Measurements from ENCODE around the gene HS6ST2.

Gene HS6ST2

DNA sequence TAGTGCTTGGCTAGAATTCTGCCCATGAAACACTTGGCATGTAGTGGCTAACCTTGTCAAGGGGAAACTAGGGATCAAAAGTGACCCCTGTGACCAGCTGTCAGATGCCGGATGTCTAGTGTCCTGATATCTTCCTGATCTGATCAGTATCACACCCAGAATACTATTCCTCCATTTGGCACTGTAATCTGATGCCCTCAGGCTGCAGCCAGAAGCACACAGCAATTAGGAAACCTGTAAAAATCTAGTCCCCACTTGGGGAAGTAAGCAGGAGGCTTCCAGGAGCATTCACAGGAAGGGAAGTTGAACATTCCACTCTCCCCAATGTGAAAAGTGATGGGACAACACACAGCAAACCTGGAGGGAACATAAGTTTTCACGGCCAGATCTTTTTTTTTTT is 125.1 kb downstream of the HS6ST2 start:
- no peak for TF ChIP-seq EZH2 (IDR thresholded peaks at IDR 0.05; ENCODE audit: borderline replicate concordance, low read depth, low read length, severe bottlenecking)
- TF ChIP-seq, protein P1, sequence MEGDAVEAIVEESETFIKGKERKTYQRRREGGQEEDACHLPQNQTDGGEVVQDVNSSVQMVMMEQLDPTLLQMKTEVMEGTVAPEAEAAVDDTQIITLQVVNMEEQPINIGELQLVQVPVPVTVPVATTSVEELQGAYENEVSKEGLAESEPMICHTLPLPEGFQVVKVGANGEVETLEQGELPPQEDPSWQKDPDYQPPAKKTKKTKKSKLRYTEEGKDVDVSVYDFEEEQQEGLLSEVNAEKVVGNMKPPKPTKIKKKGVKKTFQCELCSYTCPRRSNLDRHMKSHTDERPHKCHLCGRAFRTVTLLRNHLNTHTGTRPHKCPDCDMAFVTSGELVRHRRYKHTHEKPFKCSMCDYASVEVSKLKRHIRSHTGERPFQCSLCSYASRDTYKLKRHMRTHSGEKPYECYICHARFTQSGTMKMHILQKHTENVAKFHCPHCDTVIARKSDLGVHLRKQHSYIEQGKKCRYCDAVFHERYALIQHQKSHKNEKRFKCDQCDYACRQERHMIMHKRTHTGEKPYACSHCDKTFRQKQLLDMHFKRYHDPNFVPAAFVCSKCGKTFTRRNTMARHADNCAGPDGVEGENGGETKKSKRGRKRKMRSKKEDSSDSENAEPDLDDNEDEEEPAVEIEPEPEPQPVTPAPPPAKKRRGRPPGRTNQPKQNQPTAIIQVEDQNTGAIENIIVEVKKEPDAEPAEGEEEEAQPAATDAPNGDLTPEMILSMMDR (IDR thresholded peaks at IDR 0.05; ENCODE audit: borderline replicate concordance, extremely low read depth, low read length, poor library complexity, severe bottlenecking) = no peak
- H3K9ac ChIP-seq (ENCODE audit: low read depth, low read length) = no peak overlapping the region
- DNase-seq (no peak), ATAC-seq (ENCODE audit: insufficient read depth, low read depth) (no peak)
- no peak overlapping the region for H3K4me2 ChIP-seq (ENCODE audit: insufficient read depth, low read length)
- H3K4me3 ChIP-seq (ENCODE audit: low read depth in 1 of 2, low read length in 2 of 2) = no peak overlapping the region
- no peaks in the 10 kb centered on the region for H3K36me3 ChIP-seq (ENCODE audit: insufficient read depth, low read length)
- H4K20me1 ChIP-seq (ENCODE audit: insufficient read depth, low read length) = no peaks in the 10 kb centered on the region
- no peaks in the 10 kb centered on the region for H3K79me2 ChIP-seq (ENCODE audit: insufficient read depth, low read length)
- no peak overlapping the region for H2AFZ ChIP-seq (ENCODE audit: low read depth, low read length)
- no peaks in the 10 kb centered on the region for H3K27me3 ChIP-seq (ENCODE audit: insufficient read depth, low read length, poor library complexity)
- no peak overlapping the region for H3K27ac ChIP-seq (ENCODE audit: low read length)
- no peaks in the 10 kb centered on the region for H3K9me3 ChIP-seq (ENCODE audit: insufficient read depth, low read length, severe bottlenecking)
- H3K4me1 ChIP-seq (ENCODE audit: insufficient read depth, low read length) = no peaks in the 10 kb centered on the region

DNA sequence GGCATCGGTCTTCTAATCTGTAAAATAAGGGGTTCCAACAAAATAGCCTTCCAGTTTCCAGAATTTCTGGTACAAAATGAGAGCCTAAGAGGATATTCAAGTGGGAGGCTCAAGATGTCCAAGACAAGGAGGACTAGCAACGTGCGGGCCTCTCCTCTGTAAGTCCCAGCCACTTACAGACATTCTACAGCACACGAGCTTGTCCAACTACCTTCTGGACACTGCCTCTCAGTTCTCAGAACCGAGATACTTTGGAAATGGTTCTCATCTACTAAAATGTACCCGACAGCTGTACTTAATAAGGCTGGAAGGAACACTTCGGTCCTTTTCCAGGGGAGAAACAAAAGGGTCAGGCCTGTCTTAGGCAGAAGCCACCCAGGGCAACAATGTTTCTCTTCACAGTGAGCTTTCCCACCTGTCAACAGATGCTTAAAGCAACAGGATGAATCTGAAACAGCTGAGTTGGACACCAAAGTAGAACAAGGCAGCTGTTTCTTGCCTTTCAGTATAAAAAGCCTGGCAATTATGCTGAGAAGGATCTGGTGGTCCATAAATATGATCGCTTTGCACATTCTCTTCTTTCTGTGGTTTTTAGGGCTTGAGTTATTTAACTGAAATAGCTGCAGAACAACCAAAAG is 127.0 kb downstream of the HS6ST2 start:
- H3K4me1 ChIP-seq (ENCODE audit: insufficient read depth, low read length) = no peaks in the 10 kb centered on the region
- DNase-seq (no peak), ATAC-seq (ENCODE audit: insufficient read depth, low read depth) (no peak)
- no peak overlapping the region for H3K9ac ChIP-seq (ENCODE audit: low read depth, low read length)
- no peaks in the 10 kb centered on the region for H4K20me1 ChIP-seq (ENCODE audit: insufficient read depth, low read length)
- no peaks in the 10 kb centered on the region for H3K27me3 ChIP-seq (ENCODE audit: insufficient read depth, low read length, poor library complexity)
- no peak overlapping the region for H2AFZ ChIP-seq (ENCODE audit: low read depth, low read length)
- no peak overlapping the region for H3K27ac ChIP-seq (ENCODE audit: low read length)
- no peaks in the 10 kb centered on the region for H3K36me3 ChIP-seq (ENCODE audit: insufficient read depth, low read length)
- H3K4me3 ChIP-seq (ENCODE audit: low read depth in 1 of 2, low read length in 2 of 2) = no peak overlapping the region
- TF ChIP-seq EZH2 (IDR thresholded peaks at IDR 0.05; ENCODE audit: borderline replicate concordance, low read depth, low read length, severe bottlenecking) = no peak
- TF ChIP-seq, protein P1 (IDR thresholded peaks at IDR 0.05; ENCODE audit: borderline replicate concordance, extremely low read depth, low read length, poor library complexity, severe bottlenecking) = no peak
- no peaks in the 10 kb centered on the region for H3K9me3 ChIP-seq (ENCODE audit: insufficient read depth, low read length, severe bottlenecking)
- no peak overlapping the region for H3K4me2 ChIP-seq (ENCODE audit: insufficient read depth, low read length)
- H3K79me2 ChIP-seq (ENCODE audit: insufficient read depth, low read length) = no peaks in the 10 kb centered on the region

DNA sequence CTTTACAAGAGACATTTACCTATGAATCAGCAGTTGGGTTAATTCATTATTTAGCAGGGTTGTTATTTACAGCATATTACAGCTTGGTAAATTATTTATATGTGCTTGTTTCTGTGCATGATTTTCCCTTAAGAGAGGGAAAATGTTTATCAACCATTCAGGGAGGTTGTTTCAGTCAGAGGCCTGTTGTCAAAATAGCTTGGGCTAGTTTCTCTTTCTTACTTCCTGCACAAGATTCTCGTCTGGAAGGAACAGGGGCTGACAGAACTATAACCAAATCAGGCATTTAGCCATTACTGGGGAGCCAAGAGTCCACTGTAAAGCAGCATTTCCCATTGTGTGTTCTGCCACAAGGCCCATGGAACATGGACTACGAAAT is 135.8 kb downstream of the HS6ST2 start:
- Histone ChIP-seq H3K27ac (ENCODE audit: low read length) (no peak overlapping the region), H3K4me3 (ENCODE audit: low read depth in 1 of 2, low read length in 2 of 2) (no peak overlapping the region), H4K20me1 (ENCODE audit: insufficient read depth, low read length) (no peaks in the 10 kb centered on the region), H2AFZ (ENCODE audit: low read depth, low read length) (peak overlapping the region; percentile 45; the same call in 1 of the 2 replicates), H3K9ac (ENCODE audit: low read depth, low read length) (no peak overlapping the region), H3K9me3 (ENCODE audit: insufficient read depth, low read length, severe bottlenecking) (no peaks in the 10 kb centered on the region), H3K36me3 (ENCODE audit: insufficient read depth, low read length) (no peaks in the 10 kb centered on the region), H3K4me2 (ENCODE audit: insufficient read depth, low read length) (no peak overlapping the region), H3K79me2 (ENCODE audit: insufficient read depth, low read length) (no peaks in the 10 kb centered on the region), H3K27me3 (ENCODE audit: insufficient read depth, low read length, poor library complexity) (no peaks in the 10 kb centered on the region), H3K4me1 (ENCODE audit: insufficient read depth, low read length) (peaks cover 4% of the 10 kb centered on the region; the same call in 1 of the 2 replicates)
- TF ChIP-seq, protein P1 (IDR thresholded peaks at IDR 0.05; ENCODE audit: borderline replicate concordance, extremely low read depth, low read length, poor library complexity, severe bottlenecking) = no peak
- TF ChIP-seq EZH2 (IDR thresholded peaks at IDR 0.05; ENCODE audit: borderline replicate concordance, low read depth, low read length, severe bottlenecking) = no peak
- ATAC-seq (ENCODE audit: insufficient read depth, low read depth) (peak; percentile 37; the same call in 1 of the 3 replicates), DNase-seq (no peak)
